Amniotic epithelial cell (primary cell): ENCODE results near the gene TRIP13.
"Not testable (repeated sequence)": the region's sequence is repeated elsewhere in the genome, so short reads cannot be mapped to it uniquely, and the experiment has no call there.

ENCODE experiments used
- DNase-seq: peaks from one replicate; pipeline ENCODE4 v3.0.0-alpha.2; 2010; ENCODE audit warnings: low read depth

Gene TRIP13

DNA sequence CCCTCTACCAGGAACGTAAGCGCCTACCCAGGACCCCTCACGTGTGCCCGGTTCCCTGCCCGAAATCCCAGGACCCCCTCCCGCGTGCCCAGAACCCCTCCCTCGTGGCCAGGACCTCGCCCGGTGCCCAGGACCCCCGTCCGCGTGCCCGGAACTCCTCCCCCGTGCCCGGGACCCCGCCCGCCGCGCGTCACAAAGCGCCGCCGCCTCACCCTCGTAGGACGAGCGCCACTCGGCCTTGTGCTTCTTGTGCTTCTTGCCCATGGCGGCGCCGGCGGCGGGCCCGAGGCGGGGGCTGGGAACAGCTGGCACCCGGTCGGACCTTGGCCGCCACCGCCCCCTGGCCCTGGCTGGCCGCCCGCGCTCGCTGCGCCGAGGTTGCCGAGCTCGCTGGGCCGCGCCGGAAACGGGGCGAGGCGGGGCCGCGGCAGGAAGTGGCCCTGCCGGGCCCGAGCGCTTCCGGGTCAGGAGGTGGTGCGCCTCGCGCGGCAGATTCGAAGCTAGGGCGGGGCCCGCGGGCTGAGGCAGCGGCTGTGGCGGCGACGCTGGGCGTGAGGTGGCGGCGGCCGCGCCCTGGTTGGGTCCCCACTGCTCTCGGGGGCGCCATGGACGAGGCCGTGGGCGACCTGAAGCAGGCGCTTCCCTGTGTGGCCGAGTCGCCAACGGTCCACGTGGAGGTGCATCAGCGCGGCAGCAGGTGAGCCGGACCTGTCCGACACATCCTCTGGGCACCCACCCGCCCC, at the start of gene TRIP13, which contains the start of gene BRD9:
Gene TRIP13, plus strand, starts transcription at position 491 of the 743 bp plus-strand sequence. Its CDS starts 115 bp downstream, at position 606.
Gene BRD9, minus strand, starts transcription at position 408 of the 743 bp plus-strand sequence. Its CDS starts 144 bp downstream, at position 264.
- peak; percentile 54 for DNase-seq

DNA sequence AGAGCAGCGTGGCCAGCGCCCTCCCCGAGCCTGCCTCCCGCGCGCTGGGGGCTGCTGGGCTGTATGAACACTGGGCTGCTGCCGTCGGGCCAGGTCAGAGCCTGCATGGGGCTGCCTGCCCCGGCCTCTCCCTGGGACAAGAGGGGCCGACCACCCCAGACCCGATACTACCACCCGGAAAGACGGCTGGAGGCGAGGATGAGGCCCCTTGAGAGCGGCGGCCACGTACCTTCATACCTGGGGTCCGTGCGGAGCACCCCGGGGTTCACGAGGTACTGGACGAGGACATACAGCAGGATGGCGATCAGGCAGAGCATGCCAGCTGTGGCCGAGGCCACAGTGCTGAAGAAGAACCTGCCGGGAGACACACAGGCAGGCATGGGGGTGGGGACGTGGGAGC, 49.3 kb upstream of the TRIP13 start:
- not testable (repeated sequence) for DNase-seq

GRCh38 chr5:843926-844325, 48.8 kb upstream of the TRIP13 start:
- DNase-seq: not testable (repeated sequence)

DNA sequence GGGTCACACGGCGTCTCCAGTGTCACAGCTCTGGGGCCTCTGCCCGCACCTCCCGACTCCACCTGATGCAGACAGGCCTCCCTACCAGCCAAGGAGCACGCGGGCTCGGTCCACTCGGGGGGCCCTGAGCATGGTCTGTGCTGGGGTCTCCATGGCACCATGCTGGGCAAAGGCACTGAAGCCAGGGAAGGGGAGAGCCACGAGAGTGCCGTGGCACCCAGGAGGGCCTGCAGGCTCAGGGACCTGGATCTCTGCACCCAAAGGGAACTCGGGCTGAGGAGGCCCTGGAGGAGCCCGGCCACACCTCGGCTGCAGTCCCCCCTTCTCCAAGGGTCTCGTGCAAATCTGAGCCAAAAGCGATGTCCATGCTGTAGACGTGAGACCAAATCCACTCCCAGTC, 48.3 kb upstream of the TRIP13 start:
- DNase-seq: not testable (repeated sequence)

GRCh38 chr5:845031-845675, 47.5 kb upstream of the TRIP13 start:
- not testable (repeated sequence) for DNase-seq

DNA sequence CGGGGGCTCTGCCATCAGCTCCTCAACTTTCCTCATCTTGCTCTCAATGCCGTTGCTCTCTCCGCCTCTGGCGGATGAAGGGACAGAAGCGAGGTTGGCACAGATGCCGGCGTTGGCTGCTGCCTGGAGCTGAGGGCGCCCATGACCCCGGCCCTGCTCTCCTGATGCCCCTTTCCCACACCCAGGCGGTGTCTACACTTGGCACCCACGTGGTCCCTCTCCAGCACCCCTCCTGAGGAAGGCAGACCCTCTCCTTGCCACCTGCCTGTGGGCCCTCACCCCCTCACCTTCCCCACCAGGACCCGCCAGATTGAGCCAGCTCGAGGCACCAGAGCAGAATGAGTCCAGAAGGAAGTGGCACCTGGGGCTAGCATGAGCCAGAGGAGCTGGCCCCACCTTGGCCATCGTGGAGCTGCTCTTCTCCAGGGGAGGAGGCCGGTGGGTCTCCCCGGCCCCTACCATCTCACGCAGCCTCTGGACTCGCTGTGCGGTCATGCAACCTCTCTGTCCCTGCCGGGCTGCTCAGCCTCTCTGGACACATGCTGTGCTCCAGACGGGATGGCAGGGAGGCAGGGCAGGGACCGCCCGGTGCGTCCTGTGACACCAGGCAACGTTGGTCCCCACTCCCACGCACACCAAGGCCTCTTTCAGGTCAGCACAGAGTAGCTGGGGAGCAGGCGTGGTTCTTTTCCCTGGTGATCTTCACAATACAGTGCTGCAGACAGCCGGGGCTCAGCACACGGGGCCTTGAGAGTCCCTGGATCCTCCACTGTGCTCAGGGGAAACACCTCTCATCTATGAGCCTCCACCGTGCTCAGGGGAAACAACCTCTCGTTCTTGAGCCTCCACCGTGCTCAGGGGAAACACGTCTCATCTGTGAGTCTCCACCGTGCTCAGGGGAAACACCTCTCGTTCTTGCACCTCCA, 46.7 kb upstream of the TRIP13 start:
- DNase-seq: not testable (repeated sequence)

DNA sequence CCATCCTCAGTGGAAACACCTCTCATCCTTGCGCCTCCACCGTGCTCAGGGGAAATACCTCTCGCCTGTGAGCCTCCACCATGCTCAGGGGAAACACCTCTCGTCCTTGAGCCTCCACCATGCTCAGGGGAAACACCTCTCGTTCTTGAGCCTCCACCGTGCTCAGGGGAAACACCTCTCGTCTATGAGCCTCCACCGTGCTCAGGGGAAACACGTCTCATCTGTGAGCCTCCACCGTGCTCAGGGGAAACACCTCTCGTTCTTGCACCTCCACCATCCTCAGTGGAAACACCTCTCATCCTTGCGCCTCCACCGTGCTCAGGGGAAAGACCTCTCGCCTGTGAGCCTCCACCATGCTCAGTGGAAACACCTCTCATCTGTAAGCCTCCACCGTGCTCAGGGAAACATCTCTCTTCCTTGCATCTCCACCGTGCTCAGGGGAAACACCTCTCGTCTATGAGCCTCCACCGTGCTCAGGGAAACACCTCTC, 46.0 kb upstream of the TRIP13 start:
- DNase-seq: not testable (repeated sequence)

DNA sequence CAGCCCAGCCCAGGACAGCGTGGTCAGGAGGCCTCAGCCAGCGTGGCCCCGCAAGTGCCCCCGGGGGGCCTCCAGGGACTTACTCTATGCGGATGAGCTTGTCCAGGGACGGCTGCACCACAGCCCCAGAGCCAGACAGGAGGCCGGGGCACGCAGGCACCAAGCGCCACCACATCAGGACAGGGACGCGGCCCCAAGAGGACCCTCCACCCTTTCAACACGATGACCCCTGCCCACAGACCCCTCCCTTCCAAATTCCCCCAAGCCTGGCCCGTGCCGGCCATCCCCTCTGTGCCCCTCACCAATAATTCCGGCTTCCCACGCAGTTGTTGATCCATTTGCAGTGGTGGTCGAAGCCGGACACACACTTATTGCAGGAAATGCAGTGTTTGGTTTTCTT, 45.5 kb upstream of the TRIP13 start:
- not testable (repeated sequence) for DNase-seq

- DNase-seq: not testable (repeated sequence)
Observed at GRCh38 chr5:847736-848135, 44.9 kb upstream of the TRIP13 start.

DNA sequence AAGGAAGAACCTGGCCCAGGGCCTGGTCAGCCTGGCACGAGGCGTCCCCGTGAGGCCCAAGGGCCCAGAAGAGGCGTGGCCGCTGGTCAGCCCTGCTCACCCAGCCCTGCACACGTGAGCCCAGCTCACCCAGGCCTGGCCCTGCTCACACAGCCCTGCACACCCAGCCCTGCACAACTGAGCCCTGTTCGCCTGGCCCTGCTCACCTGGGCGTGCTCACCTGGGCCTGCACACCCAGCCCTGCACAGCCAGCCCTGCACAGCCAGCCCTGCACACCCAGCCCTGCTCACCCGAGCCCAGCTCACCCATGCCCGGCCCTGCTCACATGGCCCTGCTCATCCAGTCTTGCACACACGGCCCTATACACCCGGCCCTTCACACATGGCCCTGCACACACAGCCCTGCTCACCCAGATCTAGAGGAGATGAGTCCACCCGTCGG, 44.0 kb upstream of the TRIP13 start:
- no peak for DNase-seq

DNA sequence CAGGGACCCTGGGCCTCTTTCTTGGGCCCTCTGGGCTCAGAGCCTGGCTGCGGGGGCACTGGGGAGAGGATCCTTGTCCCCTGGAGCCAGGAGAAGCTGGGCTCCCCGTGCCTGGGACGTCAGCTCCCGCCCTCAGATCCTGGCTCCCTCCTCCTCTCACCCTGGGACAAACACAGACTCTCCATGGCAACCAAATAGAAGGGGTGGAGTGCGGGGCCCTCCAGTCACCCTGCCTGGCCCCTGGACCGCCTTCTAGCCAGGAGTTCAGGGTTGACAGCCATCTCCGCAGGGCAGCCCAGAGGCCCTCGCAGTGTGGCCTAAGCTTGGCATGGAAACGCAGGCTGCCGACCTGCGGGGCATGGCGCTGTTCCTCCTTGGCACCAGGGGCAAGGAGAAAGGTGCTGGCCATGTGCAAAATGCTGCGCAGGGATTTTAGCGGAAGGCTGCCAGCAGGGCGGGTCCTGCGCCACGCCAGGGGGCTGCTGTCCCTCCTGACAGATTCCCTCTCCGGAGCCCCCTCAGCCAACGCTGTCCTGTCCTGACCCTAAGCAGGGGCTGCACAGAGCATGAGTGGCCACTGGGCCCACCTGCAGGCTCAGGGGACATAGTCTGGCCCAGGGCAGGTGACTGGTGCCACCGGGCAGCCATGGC, 42.9 kb upstream of the TRIP13 start:
- DNase-seq: no peak

- DNase-seq: no peak
Observed at GRCh38 chr5:850511-851006, 42.1 kb upstream of the TRIP13 start, which contains the start of gene ZDHHC11. TSS of gene ZDHHC11 (minus strand) at chr5:850986. CDS start at chr5:850602, 384 bp downstream.

- DNase-seq: no peak
Observed at GRCh38 chr5:851076-851475, 41.6 kb upstream of the TRIP13 start.

- DNase-seq: no peak
Observed at GRCh38 chr5:851553-851952, 41.1 kb upstream of the TRIP13 start.

DNA sequence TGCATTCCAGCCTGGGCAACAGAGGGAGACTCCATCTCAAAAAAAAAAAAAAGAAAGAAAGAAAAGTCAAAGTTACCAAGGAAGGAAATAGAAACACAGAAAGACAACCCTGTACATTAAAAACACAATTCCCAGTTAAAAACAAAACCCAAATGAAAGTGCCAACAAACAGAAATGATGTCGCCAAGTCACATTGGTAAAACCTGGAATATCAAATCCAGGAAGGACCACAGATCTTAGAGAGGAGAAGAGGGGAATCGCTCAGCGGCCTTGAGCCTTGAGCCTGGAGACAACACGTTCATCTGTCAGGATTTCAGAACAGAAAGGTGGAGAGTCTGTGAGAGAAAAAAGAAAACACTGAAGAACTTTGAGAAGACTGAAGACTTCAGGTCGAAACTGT, 40.7 kb upstream of the TRIP13 start:
- DNase-seq: no peak

- DNase-seq: no peak
Observed at GRCh38 chr5:852431-853401, 40.0 kb upstream of the TRIP13 start.

- not testable (repeated sequence) for DNase-seq
Observed at GRCh38 chr5:853416-854090, 39.1 kb upstream of the TRIP13 start.

DNA sequence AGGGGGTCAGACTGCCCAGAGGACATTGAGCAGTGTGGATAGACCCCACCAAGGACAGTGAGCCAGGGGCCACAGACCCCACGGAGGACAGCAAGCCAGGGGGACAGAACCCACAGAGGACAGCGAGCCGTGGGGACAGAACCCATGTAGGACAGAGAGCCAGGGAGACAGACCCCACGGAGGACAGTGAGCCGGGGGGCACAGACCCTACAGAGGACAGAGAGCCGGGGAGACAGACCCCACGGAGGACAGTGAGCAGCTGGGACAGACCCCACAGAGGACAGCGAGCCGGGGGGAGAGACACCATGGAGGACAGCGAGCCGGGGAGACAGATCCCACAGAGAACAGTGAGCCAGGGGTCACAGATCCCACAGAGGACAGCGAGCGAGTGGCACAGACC, 38.5 kb upstream of the TRIP13 start:
- no peak for DNase-seq

GRCh38 chr5:854966-855743, 37.5 kb upstream of the TRIP13 start:
- DNase-seq: no peak
